Gastroesophageal sphincter (tissue), 3 donors: ENCODE results near the gene HS3ST5.

Source experiments
- CTCF ChIP-seq, 4 experiments: fragments of 200-600 bp in 2 of 4; fragments of 450-650 bp in 2 of 4; sonication (generic) in 1 of 4; IDR thresholded peaks; one replicate each; pipeline ENCODE4 v1.5.1; 2017 to 2019; ENCODE audit warnings: antibody characterized with exemption in 4 of 4, mild to moderate bottlenecking in 2 of 4, moderate library complexity in 2 of 4
- EP300 ChIP-seq: sonication (generic); formaldehyde crosslinking; IDR thresholded peaks from one replicate; pipeline ENCODE4 v1.6.1; 2017; ENCODE audit warnings: antibody characterized with exemption, mild to moderate bottlenecking

GRCh38 chr6:114334237-114334636 lies 8.6 kb downstream of the HS3ST5 start:
- no peak for TF ChIP-seq CTCF (IDR thresholded peaks at IDR 0.05)
- TF ChIP-seq EP300 = no peak
